Progenitor cell of endocrine pancreas (in vitro differentiated cells): ENCODE data around the gene TH. TPM values are rescaled to one million over a fixed set of nuclear protein-coding genes. Genes with fewer than 3 reads are reported as not detected.
"Not testable (repeated sequence)": the region's sequence is repeated elsewhere in the genome, so short reads cannot be mapped to it uniquely, and the experiment has no call there.

ENCODE experiments used
- DNase-seq: peaks from one replicate; pipeline ENCODE4 v3.0.0; 2021; ENCODE audit warnings: low spot score; ENCODE audit not compliant: unreplicated experiment
- H3K27ac Mint-ChIP-seq: 2 replicates; pipeline ENCODE4 v1.8.0; 2021; ENCODE audit warnings: mild to moderate bottlenecking, moderate library complexity, mixed read lengths
- H3K27me3 Mint-ChIP-seq: 2 replicates; pipeline ENCODE4 v1.8.0; 2021; ENCODE audit warnings: mixed read lengths
- H3K36me3 Mint-ChIP-seq: 2 replicates; pipeline ENCODE4 v1.8.0; 2022; ENCODE audit warnings: mixed read lengths; ENCODE audit not compliant: insufficient read depth
- H3K4me1 Mint-ChIP-seq: 2 replicates; pipeline ENCODE4 v1.8.0; 2021; ENCODE audit warnings: low read depth, mixed read lengths
- H3K4me3 Mint-ChIP-seq: 2 replicates; pipeline ENCODE4 v1.8.0; 2021; ENCODE audit warnings: low read depth, mild to moderate bottlenecking, moderate library complexity, mixed read lengths
- H3K9me3 Mint-ChIP-seq: 2 replicates; pipeline ENCODE4 v1.8.0; 2021; ENCODE audit warnings: low read depth, mixed read lengths
- total RNA-seq: library from RNA; stranded (reverse); gene quantifications from 2 replicates; pipeline ENCODE4 v1.2.1, GENCODE V29; 2021
- TF ChIP-seq, protein P1 (sequence below): fragments of 200-600 bp; sonication (generic); IDR thresholded peaks from one replicate; pipeline ENCODE4 v1.5.0; 2021; ENCODE audit warnings: antibody characterized with exemption, mild to moderate bottlenecking; ENCODE audit not compliant: unreplicated experiment

Gene TH
- total RNA-seq, 1 donor from 2014 or later, result 0.53 TPM

DNA sequence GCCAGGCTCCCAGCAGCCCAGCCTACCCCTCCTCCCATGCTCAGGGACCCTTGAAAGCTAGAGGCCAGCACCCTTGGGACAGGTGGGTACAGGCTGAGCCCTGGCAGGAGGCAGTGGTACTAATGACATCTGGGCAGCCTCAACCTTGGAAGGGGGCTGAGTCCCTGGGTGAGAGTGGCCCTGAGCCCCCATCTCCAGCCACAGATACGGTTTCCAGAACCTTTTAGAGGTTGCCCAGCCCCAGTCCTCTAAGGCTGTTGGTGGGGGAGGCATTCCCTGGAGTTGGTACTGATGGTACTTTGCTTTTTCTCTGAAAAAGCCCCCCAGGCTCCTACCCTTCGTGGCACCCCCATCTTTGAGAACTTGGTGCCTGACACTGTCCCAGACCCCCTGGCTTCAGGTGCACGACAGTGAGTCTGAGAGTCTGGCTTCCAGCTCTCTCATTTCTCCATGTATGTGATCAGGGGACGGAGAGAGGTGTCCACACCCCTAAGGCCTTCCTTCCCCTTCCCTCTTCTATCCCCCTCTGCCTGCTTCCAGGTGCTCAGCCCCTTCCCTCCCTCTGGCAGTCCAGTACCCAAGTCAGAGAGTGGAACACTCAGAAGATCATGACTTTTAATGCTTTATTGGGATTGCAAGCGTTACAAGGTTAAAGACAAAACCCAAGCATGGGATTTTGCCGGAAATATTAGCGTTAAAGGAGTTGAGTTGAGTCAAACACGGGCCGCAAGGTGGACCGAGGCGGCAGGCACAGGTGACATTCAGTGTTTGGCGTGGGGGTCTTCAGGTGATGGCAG, 42.9 kb downstream of the TH start:
- TF ChIP-seq, protein P1, sequence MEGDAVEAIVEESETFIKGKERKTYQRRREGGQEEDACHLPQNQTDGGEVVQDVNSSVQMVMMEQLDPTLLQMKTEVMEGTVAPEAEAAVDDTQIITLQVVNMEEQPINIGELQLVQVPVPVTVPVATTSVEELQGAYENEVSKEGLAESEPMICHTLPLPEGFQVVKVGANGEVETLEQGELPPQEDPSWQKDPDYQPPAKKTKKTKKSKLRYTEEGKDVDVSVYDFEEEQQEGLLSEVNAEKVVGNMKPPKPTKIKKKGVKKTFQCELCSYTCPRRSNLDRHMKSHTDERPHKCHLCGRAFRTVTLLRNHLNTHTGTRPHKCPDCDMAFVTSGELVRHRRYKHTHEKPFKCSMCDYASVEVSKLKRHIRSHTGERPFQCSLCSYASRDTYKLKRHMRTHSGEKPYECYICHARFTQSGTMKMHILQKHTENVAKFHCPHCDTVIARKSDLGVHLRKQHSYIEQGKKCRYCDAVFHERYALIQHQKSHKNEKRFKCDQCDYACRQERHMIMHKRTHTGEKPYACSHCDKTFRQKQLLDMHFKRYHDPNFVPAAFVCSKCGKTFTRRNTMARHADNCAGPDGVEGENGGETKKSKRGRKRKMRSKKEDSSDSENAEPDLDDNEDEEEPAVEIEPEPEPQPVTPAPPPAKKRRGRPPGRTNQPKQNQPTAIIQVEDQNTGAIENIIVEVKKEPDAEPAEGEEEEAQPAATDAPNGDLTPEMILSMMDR, result no peak
- Mint-ChIP-seq H3K36me3 (peaks cover 10% of the 10 kb centered on the region), H3K4me1 (peaks cover 2% of the 10 kb centered on the region), H3K27me3 (peaks cover 15% of the 10 kb centered on the region), H3K27ac (peak overlapping the region; percentile 65), H3K9me3 (no peaks in the 10 kb centered on the region), H3K4me3 (no peak overlapping the region)
- DNase-seq, result no peak

- Mint-ChIP-seq H3K27ac (peak overlapping the region; percentile 33), H3K4me1 (peaks cover 2% of the 10 kb centered on the region), H3K36me3 (peaks cover 8% of the 10 kb centered on the region), H3K4me3 (no peak overlapping the region), H3K9me3 (no peaks in the 10 kb centered on the region), H3K27me3 (peaks cover 11% of the 10 kb centered on the region)
- TF ChIP-seq, protein P1, result no peak
- peak; percentile 9 for DNase-seq
Measured at GRCh38 chr11:2128130-2128510, 43.5 kb downstream of the TH start.

GRCh38 chr11:2127482-2128129, 44.0 kb downstream of the TH start:
- H3K4me1 Mint-ChIP-seq, result peaks cover 2% of the 10 kb centered on the region
- peaks cover 7% of the 10 kb centered on the region for H3K36me3 Mint-ChIP-seq
- peaks cover 10% of the 10 kb centered on the region for H3K27me3 Mint-ChIP-seq
- no peak overlapping the region for H3K4me3 Mint-ChIP-seq
- TF ChIP-seq, protein P1, result no peak
- no peaks in the 10 kb centered on the region for H3K9me3 Mint-ChIP-seq
- peak; percentile 9 for DNase-seq
- H3K27ac Mint-ChIP-seq, result peak overlapping the region; percentile 33

- Mint-ChIP-seq H3K27me3 (peaks cover 5% of the 10 kb centered on the region), H3K27ac (no peak overlapping the region), H3K36me3 (peaks cover 7% of the 10 kb centered on the region), H3K9me3 (no peaks in the 10 kb centered on the region), H3K4me1 (peaks cover 7% of the 10 kb centered on the region), H3K4me3 (no peak overlapping the region)
- no peak for DNase-seq
- TF ChIP-seq, protein P1, result no peak
Measured at GRCh38 chr11:2126520-2127085, 45.0 kb downstream of the TH start.

- H3K27ac Mint-ChIP-seq, result not testable (repeated sequence)
Measured at GRCh38 chr11:2124736-2125484, 46.7 kb downstream of the TH start.

More at GRCh38 chr11:2124736-2125484, 46.7 kb downstream of the TH start:
- not testable (repeated sequence) for DNase-seq, H3K27me3 Mint-ChIP-seq, H3K4me3 Mint-ChIP-seq, H3K9me3 Mint-ChIP-seq, H3K36me3 Mint-ChIP-seq
- peaks cover 16% of the 10 kb centered on the region for H3K4me1 Mint-ChIP-seq
